OCI-M2 (cell line): Measurements from ENCODE around the gene RAB6B.

Experiments used
- DNase-seq: peaks from one replicate; lab custom pipeline; 2025; ENCODE audit not compliant: unreplicated experiment; lab: John Stamatoyannopoulos, UW

The RAB6B gene

DNA sequence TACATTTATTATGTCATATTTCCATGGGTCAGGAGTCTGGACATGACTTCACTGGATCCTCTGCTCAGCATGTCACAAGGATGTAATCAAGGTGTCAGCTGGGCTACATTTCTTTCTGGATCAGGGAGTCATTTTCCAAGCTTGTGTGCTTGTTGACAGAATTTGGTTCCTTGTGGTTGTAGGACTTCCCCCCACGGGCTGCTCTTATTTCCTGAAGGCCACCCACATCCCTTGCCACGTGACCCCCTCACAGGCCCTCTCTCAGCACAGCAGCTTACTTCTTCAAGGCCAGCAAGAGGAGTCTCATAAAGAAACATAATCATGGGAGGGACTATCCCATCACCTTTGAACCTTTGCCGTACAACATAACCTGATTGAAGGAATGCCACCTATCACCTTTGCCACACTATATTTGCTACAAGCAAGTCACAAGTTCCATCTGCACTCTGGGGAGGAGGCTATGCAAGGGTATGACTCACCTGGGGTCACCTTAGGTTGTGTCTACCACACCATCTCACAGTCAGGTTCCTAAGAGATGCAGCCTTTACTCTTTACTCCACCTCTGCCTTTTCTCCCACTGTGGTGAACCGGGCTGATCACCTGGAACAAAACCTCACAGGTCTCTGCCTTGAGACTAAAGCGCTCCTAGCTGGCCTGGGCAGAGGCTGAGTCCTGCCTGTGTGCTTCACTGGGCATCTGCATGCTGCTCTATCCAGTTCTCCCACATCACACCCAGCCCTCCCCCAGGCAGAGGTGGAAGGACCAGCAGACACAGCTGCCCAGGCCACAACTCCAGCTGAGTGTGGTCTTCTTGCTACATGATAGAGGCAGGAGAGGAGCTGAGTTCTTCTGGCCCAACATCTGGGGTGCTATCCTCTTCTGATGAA lies 13.5 kb downstream of the RAB6B start:
- no peak for DNase-seq

DNA sequence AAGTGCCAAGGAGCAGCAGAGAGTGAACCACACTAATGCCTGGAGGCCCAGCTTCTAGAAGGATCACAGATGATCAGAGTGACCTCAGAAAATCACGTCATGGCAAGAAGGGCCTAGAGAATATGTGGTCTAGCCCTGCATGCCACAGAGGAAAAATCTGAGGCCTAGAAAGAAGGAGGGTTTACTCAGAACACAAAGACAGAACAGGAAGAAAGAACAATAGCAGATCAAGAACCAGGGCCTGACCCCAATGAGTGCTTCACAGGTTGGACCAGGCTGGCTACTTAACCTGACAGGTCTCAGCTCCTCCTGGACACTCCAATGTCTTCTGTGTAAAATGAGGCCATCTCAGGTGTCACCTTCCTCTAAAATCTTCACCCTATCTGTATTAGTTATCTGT lies 14.2 kb downstream of the RAB6B start:
- no peak for DNase-seq

DNA sequence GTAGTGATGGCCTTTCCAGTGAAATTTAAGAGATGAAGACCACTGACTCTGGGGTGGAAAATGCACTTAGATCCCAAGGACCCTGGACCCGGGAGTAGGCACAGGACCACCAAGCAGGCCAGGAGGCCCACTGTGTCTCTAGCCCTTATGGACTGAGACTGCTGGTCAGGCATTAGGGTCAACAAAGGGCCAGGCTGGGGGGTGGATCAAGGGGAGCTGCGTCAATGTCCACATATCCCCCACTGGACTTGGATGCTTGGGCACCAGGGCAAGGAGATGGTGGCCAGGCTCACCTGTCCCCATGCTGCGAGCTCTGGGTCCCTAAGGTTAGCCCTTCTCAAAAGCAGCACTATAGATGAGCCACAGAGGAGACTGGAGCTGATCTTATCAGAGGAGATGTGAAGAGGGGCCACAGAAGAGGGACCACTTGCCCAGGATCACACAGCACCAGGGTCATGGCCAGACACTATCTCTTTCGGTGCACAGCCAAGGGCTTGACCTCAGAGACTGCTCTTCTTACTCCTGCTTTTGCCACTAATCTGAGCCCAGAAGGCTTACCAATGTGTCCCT lies 14.7 kb downstream of the RAB6B start:
- DNase-seq: no peak

DNA sequence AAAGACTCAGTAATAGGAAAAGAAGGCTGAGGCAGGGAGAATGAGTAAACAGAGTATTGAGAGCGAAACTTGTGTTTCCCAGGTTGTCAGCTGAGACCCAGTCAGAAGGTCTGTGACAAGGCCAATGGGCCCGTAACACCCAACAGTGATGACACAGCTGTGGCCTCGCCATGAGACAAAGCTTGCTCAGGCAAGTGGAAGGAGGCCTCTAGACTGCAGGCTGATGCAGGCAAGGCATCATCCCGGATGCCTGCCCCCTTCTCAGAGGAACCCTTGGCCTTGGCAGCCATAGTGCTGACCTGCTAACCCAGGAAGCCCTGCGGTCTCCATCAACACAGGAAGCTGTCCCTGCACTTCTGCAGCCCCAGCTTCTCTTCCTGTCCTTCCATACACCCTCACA lies 15.4 kb downstream of the RAB6B start:
- DNase-seq: no peak

DNA sequence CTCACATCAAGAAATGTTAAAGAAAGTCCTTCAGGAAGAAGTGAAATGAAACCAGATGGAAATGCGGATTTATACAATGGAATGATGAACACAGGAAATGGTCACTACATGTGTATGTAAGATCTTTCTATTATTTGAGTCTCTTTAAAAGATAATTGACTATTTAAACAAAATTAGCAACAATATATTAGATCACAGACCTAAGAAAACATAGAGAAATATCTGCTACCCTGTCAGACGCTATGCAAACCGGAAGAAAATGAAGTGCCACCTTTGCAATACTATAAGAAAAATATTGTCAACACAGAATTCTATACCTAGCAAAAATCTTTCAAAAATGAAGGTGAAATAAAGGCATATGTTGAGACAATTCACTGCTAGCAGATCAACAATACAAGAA lies 17.2 kb downstream of the RAB6B start:
- no peak for DNase-seq

DNA sequence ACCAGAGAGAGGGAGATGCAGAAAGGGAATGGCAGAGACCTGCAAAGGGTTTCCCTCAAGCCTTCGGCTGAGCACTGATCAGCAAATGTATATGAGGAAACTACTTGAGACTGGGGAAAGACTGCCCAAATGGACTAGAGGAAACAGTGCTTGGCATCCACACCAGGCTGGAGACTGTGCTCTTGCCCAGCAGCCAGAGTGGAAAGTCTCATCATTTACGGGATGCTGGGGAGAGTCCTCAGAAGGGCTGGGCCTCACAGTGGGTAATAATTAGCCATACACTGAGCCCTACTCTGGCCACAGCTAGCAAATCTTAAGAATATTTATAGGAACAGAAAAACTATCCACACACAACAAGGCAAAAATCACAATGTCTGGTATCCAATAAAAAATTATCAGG lies 18.5 kb downstream of the RAB6B start:
- no peak for DNase-seq

DNA sequence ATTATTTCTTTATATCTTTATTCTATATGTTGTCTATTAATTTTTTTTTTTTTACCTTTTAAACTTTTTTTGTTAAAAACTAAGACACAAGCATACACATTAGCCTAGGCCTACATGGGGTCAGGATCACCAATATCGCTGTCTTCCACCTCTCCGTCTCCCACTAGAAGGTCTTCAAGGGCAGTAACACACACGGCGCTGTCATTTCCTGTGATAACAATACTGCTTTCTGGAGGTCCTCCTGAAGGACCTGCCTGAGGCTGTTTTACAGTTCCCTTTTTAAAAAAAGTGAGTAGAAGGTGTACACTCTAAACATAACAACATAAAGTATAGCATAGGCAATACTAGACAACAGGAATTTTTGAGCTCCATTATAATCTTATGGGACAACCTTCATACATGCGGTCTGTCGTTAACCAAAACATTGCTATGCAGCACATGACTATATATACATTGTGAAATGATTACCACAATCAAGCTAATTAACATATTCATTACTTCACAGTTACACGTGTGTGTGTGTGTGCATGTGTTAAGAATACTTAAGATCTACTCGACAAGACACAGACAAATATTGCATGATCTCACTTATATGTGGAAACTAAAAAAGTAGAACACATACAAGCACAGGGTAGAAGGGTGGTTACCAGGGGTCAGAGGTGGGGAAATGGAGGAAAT lies 20.8 kb downstream of the RAB6B start:
- no peak for DNase-seq

GRCh38 chr3:133874344-133874743 lies 21.3 kb downstream of the RAB6B start:
- DNase-seq: no peak

GRCh38 chr3:133872781-133873180 lies 22.9 kb downstream of the RAB6B start:
- no peak for DNase-seq

DNA sequence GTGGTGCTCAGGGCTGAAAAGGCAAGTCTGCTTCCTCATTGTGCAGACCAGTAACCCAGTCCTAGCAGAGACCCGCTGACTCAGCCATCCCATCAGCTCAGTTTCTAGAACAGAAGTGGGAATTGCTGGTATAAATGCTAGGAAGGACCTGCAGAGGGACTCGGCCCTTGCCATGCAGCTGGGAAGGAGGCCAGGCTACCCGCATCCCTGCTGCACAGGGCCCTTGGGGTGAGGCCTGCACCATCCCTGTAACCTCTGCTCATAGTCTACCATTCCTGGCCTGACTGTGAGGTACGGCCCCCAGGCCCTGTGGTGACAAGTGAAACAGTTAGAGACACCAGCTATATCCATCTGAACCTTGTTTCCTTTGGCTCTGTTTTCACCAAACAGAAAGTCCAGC lies 23.5 kb downstream of the RAB6B start:
- DNase-seq: no peak

DNA sequence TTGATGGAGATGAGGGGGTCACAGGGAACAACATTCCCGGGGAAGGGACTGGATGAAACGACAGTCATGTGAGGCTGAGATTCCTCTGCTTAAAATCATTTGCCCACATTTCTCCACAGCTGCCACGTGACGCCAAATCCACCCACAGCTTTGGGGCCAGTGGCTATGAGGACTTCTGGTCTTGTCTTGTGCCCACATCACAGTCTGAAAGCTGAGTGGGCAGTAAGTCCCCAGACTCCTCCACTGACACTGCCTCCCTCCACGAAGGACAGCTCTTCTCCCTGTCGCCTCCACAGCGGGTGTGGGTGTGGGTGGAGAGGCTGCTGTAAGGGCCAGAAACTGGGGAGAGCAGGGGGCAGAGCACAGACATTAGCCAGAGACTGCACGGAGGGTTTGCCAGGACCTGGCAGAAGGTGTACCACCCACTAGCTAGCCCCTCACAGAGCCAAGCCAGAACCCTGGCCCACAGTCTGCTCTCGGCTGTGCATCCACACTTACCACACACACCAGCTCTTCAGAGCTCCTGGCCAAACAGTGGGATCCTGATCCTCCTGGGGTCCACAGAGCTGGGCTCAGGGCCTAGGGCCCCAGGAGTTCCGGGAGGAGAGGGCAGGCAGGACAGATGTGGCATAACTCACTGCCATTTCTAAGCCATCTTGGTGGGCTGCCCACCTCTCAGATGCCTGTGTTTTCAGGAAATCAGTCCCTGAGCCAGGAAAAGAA lies 24.2 kb downstream of the RAB6B start:
- DNase-seq: no peak

DNA sequence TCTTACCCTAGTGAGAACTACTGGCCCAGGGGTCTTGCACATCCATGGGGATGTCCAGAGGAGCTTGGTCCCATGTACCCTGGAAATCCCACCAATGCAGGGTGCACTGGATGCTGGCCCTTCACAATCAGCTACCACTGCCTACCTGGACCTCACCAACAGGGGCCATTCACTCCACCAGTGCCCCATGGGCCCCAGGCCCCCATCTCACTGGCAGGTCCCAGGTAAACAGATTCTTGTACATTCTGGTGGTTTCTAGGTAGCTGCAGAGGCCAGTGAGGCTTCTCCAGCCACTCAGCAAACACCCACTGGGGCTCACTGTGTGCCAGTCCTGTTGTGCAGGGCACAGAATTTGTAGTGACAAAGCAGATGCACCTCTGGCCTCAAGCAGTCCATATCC lies 24.9 kb downstream of the RAB6B start:
- DNase-seq: no peak

DNA sequence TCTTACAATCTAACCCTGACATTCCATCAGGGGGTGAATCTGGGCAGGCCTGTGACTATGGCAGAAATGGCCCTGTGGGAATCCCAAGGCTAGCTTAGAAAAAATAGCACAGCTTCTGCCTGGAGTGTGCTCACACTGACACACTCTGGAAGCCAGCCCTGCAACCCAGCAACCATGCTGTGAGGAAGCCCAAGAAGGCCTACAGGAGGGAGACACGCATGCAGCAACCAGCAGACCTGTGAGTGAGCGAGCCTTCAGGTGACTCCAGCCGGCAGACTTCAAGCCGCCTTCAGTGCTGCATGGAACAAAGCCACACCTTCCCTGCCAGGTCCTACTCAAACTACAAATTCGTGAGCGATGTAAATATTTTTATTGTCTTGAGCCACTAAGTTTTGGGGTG lies 26.1 kb downstream of the RAB6B start:
- no peak for DNase-seq

- no peak for DNase-seq
Measured at GRCh38 chr3:133868758-133869475, 26.8 kb downstream of the RAB6B start.

GRCh38 chr3:133868186-133868585 lies 27.5 kb downstream of the RAB6B start:
- DNase-seq: no peak

DNA sequence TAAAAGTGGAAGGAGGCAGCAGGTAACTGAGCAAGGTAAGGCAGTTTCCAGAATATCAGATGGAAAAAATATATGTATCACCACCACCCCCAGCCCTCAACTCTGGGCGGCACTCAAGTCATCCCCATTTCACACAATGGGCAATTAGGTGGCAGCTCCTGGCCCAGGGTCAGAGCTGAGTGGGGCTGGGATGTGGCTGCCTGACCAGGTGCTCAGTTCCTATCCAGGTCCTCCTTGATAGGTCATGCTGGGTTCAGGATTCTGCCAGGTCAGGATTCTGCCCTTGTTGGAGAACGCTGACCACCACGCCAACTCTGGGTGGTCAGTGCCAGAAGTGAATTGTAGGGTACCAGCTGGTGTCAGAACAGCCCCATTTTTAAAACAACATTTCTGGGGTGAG lies 29.5 kb downstream of the RAB6B start:
- no peak for DNase-seq

DNA sequence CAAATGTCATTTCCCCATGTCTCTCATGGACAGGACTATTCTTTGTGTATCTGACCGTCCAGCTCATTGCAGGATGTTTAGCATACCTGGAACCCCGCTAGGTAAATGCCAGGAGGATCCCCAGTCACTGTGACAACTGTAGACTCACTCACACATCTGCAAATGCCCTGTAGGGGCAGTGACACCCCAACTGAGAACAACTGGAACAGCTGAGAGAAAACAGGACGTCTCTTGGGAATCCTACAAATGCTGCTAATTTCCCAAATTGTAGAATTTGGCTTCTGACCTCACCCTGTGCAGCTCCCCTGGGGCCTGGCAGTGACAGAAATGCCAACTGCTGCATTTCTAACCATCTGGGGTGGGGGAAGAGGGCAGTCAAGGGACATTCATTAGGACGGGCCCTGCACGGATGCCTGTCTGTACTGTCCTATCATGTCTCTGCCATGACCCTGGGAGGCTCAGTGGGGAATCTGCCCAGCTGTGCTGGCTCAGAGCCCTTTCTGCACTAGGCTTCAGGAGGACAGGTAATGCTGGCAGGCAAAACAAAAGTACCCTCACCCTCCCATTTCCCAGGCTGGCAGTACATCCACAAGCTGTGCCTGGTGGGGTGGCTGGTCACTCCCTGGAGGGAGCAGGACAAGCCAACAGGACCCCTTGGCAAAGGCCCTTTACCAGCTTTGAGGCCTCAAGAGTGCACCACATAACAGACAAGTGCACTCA lies 30.4 kb downstream of the RAB6B start:
- no peak for DNase-seq

DNA sequence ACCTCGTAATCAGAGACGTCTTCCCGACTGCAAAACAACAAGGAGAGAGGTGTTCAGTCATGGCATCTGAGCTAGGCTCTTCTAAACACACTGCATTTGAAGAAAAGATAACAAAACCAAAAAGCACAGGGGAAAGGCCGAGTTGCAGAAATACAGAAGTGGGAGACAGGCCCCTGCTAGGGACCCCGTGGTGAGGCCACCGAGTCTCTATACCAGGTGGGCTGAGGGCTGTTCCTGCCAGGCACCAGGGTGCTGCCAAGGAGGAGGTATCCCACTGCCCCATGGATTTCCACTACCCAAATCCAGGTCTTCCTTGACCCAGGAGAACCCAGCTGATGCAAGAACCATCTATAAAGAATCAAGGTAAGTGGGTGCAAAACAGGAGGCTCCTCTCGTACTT lies 31.1 kb downstream of the RAB6B start:
- DNase-seq: no peak

- DNase-seq: no peak
Measured at GRCh38 chr3:133863911-133864310, 31.8 kb downstream of the RAB6B start.

DNA sequence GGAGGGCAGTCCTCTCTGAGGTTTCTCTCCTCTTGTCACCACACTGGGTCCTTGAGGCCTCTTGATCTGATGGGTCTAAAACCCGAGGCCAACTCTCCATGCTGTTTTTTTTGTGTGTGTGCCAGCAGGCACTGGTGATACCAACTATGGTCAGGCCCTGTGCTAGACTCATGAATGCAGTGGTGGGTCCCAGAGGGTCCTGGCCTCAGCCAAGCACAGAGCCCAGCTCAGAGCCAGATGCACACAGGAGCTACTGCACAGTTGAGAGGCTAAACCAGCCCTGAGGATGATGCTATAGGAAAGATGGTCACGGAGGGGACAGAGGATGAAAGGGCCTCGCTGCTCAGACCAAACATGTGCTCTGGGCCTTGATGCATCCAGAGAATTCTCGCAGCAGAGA lies 33.5 kb downstream of the RAB6B start:
- DNase-seq: no peak
